NCI-H2196 (cell line): ENCODE data around the gene IL12B.
"Not testable (repeated sequence)": the region's sequence is repeated elsewhere in the genome, so short reads cannot be mapped to it uniquely, and the experiment has no call there.

Source experiments
- DNase-seq: peaks from one replicate; lab custom pipeline; 2025; ENCODE audit not compliant: unreplicated experiment; lab: John Stamatoyannopoulos, UW

IL12B gene

GRCh38 chr5:159301466-159301865 is 28.8 kb downstream of the IL12B start:
- no peak for DNase-seq

DNA sequence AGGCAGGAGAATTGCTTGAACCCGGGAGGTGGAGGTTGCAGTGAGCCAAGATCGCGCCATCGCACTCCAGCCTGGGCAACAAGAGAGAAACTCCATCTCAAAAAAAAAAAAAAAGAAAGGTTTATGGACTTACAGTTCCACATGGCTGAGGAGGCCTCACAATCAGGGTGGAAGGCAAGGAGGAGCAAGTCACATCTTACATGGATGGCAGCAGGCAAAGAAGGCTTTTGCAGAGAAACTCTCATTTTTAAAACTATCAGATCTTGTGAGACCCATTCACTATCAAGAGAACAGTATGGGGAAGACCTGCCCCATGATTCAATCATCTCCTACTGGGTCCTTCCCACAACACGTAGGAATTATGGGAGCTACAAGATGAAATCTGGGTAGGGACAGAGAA is 33.0 kb downstream of the IL12B start:
- not testable (repeated sequence) for DNase-seq

DNA sequence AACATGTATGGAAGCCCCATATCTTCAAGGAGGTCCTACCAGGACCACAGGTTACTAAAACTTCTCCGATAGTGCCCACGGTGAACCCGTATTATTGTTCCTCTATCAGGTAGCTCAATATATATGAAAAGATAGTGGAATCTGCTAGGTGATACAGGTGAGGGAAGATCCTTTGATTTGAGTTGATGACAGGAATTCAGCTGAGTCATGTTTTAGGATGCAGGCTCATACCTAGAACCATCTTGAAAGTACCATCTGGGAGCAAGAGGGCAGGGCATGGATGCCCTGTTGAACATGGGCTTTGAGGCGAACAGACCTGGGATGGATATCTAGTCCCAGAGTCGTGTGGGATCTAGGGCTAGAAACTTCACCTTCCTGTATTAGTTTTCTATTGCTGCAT is 35.4 kb downstream of the IL12B start:
- DNase-seq: no peak

DNA sequence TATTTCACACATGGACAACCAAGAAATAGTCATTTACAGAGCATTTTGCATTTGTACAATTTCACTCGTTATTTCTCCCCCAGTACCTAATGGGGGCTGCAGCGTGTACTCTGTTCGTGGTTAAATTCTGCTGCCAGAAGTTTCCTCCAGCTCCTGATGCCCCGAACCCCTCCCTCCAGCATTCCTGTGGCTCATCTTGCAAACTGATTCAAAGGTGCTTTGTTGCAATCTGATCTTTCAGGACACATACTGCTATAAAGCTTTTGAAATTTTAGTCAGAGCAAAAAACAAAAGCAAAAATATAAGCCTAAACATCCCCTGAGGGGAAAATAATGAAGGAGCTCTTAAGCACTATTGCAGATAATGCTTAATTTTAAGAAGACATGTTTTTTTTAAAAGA is 39.5 kb downstream of the IL12B start:
- no peak for DNase-seq

- DNase-seq: peak; percentile 23
These were observed 43.8 kb downstream of the IL12B start for GRCh38 chr5:159286420-159287035.

DNA sequence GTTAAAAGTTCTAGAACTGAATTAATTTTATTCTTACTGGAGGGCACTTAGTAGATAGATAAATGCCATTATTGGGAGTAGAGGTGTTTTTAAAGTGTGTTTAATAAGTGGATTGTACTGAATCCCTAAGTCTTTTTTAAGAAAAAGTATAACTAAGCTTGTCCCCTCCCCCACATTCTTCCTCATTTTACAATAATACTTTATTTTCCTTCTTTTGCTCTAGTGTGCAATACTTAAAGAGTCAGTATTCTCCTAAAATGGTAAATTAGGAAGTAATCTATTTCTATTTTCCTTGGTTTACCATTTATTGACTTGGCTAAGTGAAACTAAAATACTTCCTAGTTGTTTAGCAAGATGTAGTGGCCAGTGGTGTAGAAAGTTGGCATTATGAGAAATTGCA is 55.6 kb downstream of the IL12B start:
- no peak for DNase-seq

DNA sequence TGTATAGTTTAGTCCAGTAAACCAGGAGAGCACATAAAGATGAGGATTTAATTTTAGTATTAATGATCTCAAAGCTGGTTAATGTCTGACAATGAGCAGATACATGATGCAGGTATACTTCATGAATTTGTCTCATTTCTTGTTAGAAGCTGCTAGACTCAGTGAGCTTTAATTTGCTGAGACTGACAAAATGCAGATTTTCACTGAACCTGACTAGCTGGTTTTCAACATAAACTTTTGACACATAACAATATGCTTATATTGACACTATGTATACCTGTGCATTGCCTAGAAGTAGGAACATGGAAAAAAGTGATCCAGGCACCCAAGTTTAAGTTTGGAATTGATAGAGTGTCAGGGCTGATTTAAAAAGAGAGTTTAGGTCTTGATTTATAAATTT is 56.4 kb downstream of the IL12B start:
- no peak for DNase-seq

- DNase-seq: no peak
These were observed 60.6 kb downstream of the IL12B start for GRCh38 chr5:159269723-159270122.

DNA sequence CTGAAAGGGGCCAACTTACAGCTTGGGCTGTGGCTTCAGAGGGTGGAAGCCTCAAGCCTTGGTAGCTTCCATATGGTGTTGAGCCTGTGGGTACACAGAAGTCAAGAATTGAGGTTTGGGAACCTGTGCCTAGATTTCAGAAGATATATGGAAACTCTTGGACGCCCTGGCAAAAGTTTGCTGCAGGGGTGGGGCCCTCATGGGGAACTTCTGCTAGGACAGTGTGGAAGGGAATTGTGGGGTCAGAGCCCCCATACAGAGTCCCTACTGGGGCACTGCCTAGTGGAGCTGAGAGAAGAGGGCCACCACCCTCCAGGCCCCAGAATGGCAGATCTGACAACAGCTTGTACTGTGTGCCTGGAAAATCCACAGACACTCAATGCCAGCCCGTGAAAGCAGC is 63.5 kb downstream of the IL12B start:
- not testable (repeated sequence) for DNase-seq
